ENCODE measurements around the gene ZNF791. TPM values are rescaled to one million over a fixed set of nuclear protein-coding genes. Genes with fewer than 3 reads are reported as not detected.

ZNF791 gene
- total RNA-seq, 1 donor from 2014 or later = 29.6 TPM

DNA sequence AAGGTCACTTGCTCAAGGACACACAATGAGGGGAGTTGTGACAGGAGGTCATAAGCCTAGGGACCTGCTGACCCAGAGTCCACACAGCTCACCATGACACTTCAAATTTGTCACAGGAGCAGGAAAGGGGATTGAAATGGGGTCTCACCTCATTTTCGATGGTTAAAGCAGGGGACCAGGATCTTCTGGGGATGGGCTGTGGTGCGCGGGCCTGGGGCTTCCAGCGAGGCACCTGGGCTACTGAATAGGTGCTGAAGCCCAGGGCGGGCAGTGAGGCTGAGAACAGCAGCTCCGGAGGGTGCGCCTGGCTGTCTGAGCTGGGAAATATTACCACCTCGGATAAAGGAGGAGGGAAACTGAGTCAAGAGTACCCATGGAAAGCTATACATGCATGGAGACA, 44.8 kb downstream of the ZNF791 start:
- Mint-ChIP-seq H3K9me3 (ENCODE audit: unreplicated experiment) (no peaks in the 10 kb centered on the region), H3K4me3 (ENCODE audit: unreplicated experiment) (no peak overlapping the region), H3K4me1 (ENCODE audit: low read depth, unreplicated experiment) (no peaks in the 10 kb centered on the region), H3K27ac (ENCODE audit: unreplicated experiment) (no peak overlapping the region), H3K36me3 (ENCODE audit: low read depth, unreplicated experiment) (peaks cover 33% of the 10 kb centered on the region), H3K27me3 (ENCODE audit: low read depth, unreplicated experiment) (no peaks in the 10 kb centered on the region)
- H3K4me3 ChIP-seq (ENCODE audit: insufficient read depth, low read depth, low read length) = no peak overlapping the region
- no peaks in the 10 kb centered on the region for H3K9me3 ChIP-seq (ENCODE audit: insufficient read depth, low read depth, low read length)
- FAIRE-seq (no peak), DNase-seq (ENCODE audit: low read depth) (no peak)
- peaks cover 13% of the 10 kb centered on the region for H3K36me3 ChIP-seq (ENCODE audit: insufficient read depth, low read length)
- no peak overlapping the region for H3K4me2 ChIP-seq (ENCODE audit: low read length)
- TF ChIP-seq EZH2 (IDR thresholded peaks at IDR 0.05; ENCODE audit: insufficient read depth, low read length) = no peak
- TF ChIP-seq, protein P1, sequence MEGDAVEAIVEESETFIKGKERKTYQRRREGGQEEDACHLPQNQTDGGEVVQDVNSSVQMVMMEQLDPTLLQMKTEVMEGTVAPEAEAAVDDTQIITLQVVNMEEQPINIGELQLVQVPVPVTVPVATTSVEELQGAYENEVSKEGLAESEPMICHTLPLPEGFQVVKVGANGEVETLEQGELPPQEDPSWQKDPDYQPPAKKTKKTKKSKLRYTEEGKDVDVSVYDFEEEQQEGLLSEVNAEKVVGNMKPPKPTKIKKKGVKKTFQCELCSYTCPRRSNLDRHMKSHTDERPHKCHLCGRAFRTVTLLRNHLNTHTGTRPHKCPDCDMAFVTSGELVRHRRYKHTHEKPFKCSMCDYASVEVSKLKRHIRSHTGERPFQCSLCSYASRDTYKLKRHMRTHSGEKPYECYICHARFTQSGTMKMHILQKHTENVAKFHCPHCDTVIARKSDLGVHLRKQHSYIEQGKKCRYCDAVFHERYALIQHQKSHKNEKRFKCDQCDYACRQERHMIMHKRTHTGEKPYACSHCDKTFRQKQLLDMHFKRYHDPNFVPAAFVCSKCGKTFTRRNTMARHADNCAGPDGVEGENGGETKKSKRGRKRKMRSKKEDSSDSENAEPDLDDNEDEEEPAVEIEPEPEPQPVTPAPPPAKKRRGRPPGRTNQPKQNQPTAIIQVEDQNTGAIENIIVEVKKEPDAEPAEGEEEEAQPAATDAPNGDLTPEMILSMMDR (IDR thresholded peaks at IDR 0.05; ENCODE audit: insufficient read depth, low read depth, low read length) = no peak
- no peak overlapping the region for H2AFZ ChIP-seq (ENCODE audit: low read depth, low read length)
- H3K9ac ChIP-seq (ENCODE audit: low read length) = no peak overlapping the region
- no peak overlapping the region for H3K27ac ChIP-seq (ENCODE audit: low read depth, low read length)
- H4K20me1 ChIP-seq (ENCODE audit: insufficient read depth, low read length) = no peaks in the 10 kb centered on the region
- no peaks in the 10 kb centered on the region for H3K79me2 ChIP-seq (ENCODE audit: insufficient read depth, low read length)
- no peaks in the 10 kb centered on the region for H3K4me1 ChIP-seq (ENCODE audit: insufficient read depth, low read length)
- no peaks in the 10 kb centered on the region for H3K27me3 ChIP-seq (ENCODE audit: insufficient read depth, low read length)

DNA sequence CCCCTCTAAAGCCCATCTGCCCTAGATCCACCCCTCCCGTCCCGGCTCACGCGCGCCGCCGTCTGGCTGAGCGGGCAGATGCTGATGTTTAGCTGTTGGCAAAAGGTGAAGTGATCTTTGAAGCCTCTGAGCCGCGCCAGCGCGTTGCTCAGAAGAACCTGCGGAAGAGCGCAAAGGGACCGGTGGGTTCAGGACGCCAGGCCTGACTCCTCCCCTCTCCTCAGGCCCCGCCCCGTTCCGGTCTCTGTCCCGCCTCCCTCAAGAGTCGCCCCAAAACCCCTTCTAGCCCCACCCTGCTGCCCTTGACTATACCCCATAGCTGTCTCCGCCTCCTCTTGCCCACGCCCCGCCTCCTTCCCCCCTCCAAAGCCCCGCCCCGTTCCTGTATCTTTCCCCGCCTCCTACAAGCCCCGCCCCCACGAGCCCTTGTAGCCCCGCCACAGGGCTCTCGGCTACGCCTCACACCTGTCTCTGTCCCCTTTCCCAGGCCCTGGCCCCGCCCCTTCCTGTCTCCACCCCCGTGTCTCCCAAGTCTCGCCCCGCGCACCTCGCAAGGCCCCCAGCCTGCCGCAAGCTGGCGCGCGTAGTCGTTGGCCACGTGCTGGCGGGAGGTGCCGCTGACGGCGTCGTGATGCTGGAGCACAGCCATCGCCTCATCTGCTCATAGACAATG, 46.3 kb downstream of the ZNF791 start:
- peaks cover 14% of the 10 kb centered on the region for H3K36me3 ChIP-seq (ENCODE audit: insufficient read depth, low read length)
- no peaks in the 10 kb centered on the region for H4K20me1 ChIP-seq (ENCODE audit: insufficient read depth, low read length)
- H3K27me3 ChIP-seq (ENCODE audit: insufficient read depth, low read length) = no peaks in the 10 kb centered on the region
- no peak overlapping the region for H3K4me3 ChIP-seq (ENCODE audit: insufficient read depth, low read depth, low read length)
- Mint-ChIP-seq H3K27ac (ENCODE audit: unreplicated experiment) (no peak overlapping the region), H3K4me3 (ENCODE audit: unreplicated experiment) (no peak overlapping the region), H3K27me3 (ENCODE audit: low read depth, unreplicated experiment) (no peaks in the 10 kb centered on the region), H3K4me1 (ENCODE audit: low read depth, unreplicated experiment) (no peaks in the 10 kb centered on the region), H3K9me3 (ENCODE audit: unreplicated experiment) (no peaks in the 10 kb centered on the region), H3K36me3 (ENCODE audit: low read depth, unreplicated experiment) (peaks cover 28% of the 10 kb centered on the region)
- H3K79me2 ChIP-seq (ENCODE audit: insufficient read depth, low read length) = no peaks in the 10 kb centered on the region
- H3K27ac ChIP-seq (ENCODE audit: low read depth, low read length) = no peak overlapping the region
- FAIRE-seq (no peak), DNase-seq (ENCODE audit: low read depth) (no peak)
- no peak overlapping the region for H2AFZ ChIP-seq (ENCODE audit: low read depth, low read length)
- no peaks in the 10 kb centered on the region for H3K9me3 ChIP-seq (ENCODE audit: insufficient read depth, low read depth, low read length)
- no peaks in the 10 kb centered on the region for H3K4me1 ChIP-seq (ENCODE audit: insufficient read depth, low read length)
- H3K9ac ChIP-seq (ENCODE audit: low read length) = no peak overlapping the region
- no peak overlapping the region for H3K4me2 ChIP-seq (ENCODE audit: low read length)
- TF ChIP-seq, protein P1 (IDR thresholded peaks at IDR 0.05; ENCODE audit: insufficient read depth, low read depth, low read length) = no peak
- no peak for TF ChIP-seq EZH2 (IDR thresholded peaks at IDR 0.05; ENCODE audit: insufficient read depth, low read length)

DNA sequence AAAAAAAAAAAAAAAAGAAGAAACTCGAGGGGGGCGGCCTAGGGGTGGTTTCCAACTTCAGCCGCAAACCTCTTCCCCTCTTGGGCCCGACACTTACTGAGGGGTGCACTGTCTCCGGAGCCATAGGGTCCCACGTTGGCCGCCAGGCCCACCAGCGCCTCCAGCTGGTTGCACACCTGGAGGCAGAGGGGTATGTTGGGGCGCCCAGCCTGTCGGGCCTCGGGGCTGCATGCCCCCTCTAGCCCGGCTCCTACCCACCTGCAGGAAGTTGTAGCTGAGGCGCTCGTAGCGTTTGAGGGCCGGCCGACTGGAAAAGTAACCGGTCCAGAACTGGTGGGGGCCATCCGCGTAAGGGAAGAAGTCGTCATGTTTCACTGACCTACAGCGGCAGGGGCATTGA, 47.2 kb downstream of the ZNF791 start:
- FAIRE-seq = no peak
- no peaks in the 10 kb centered on the region for H3K27me3 Mint-ChIP-seq (ENCODE audit: low read depth, unreplicated experiment)
- no peaks in the 10 kb centered on the region for H3K9me3 ChIP-seq (ENCODE audit: insufficient read depth, low read depth, low read length)

More for the DNA sequence above, 47.2 kb downstream of the ZNF791 start:
- Histone ChIP-seq H3K4me1 (ENCODE audit: insufficient read depth, low read length) (no peaks in the 10 kb centered on the region), H3K4me2 (ENCODE audit: low read length) (no peak overlapping the region), H3K27me3 (ENCODE audit: insufficient read depth, low read length) (no peaks in the 10 kb centered on the region), H2AFZ (ENCODE audit: low read depth, low read length) (no peak overlapping the region), H3K79me2 (ENCODE audit: insufficient read depth, low read length) (no peaks in the 10 kb centered on the region), H4K20me1 (ENCODE audit: insufficient read depth, low read length) (no peaks in the 10 kb centered on the region), H3K36me3 (ENCODE audit: insufficient read depth, low read length) (peaks cover 15% of the 10 kb centered on the region), H3K4me3 (ENCODE audit: insufficient read depth, low read depth, low read length) (no peak overlapping the region), H3K9ac (ENCODE audit: low read length) (no peak overlapping the region), H3K27ac (ENCODE audit: low read depth, low read length) (no peak overlapping the region)
- no peak for DNase-seq (ENCODE audit: low read depth)
- no peaks in the 10 kb centered on the region for H3K4me1 Mint-ChIP-seq (ENCODE audit: low read depth, unreplicated experiment)
- no peaks in the 10 kb centered on the region for H3K9me3 Mint-ChIP-seq (ENCODE audit: unreplicated experiment)
- TF ChIP-seq, protein P1 (IDR thresholded peaks at IDR 0.05; ENCODE audit: insufficient read depth, low read depth, low read length) = no peak
- no peak for TF ChIP-seq EZH2 (IDR thresholded peaks at IDR 0.05; ENCODE audit: insufficient read depth, low read length)
- peaks cover 28% of the 10 kb centered on the region for H3K36me3 Mint-ChIP-seq (ENCODE audit: low read depth, unreplicated experiment)
- no peak overlapping the region for H3K4me3 Mint-ChIP-seq (ENCODE audit: unreplicated experiment)
- no peak overlapping the region for H3K27ac Mint-ChIP-seq (ENCODE audit: unreplicated experiment)

Measured in astrocyte (in vitro differentiated cells and primary cell).